Mesendoderm (in vitro differentiated cells): ENCODE data around the gene ENPP6. TPM values are rescaled to one million over a fixed set of nuclear protein-coding genes. Genes with fewer than 3 reads are reported as not detected.

ENCODE experiments used
- DNase-seq: peaks from one replicate; pipeline ENCODE4 v3.0.0; 2013
- H2AK5ac ChIP-seq: 2 replicates; pipeline ENCODE4 v1.6.1; 2013; ENCODE audit warnings: low read length, inconsistent platforms
- H2BK120ac ChIP-seq: 2 replicates; pipeline ENCODE4 v1.6.1; 2013; ENCODE audit warnings: low read depth, mild to moderate bottlenecking, low read length, moderate library complexity, mixed read lengths
- H2BK15ac ChIP-seq: replicated peaks from 2 replicates; pipeline ENCODE4 v1.6.1; 2013; ENCODE audit warnings: low read depth, mild to moderate bottlenecking, moderate library complexity
- H2BK5ac ChIP-seq: 2 replicates; pipeline ENCODE4 v1.6.1; 2013; ENCODE audit warnings: low read length, inconsistent platforms
- H3K18ac ChIP-seq: 2 replicates; pipeline ENCODE4 v1.6.1; 2013; ENCODE audit warnings: mild to moderate bottlenecking, low read length, mixed read lengths
- H3K23ac ChIP-seq: one replicate; pipeline ENCODE4 v1.6.1; 2013; ENCODE audit warnings: low read length
- H3K27ac ChIP-seq: 2 replicates; pipeline ENCODE4 v1.5.1; 2013; ENCODE audit warnings: low read depth, mild to moderate bottlenecking, inconsistent platforms, low read length, moderate library complexity
- H3K27me3 ChIP-seq: 2 replicates; pipeline ENCODE4 v1.6.1; 2013; ENCODE audit warnings: low read length, control low read depth, mild to moderate bottlenecking, inconsistent platforms; ENCODE audit not compliant: insufficient read depth, poor library complexity
- H3K36me3 ChIP-seq: 2 replicates; pipeline ENCODE4 v1.6.1; 2013; ENCODE audit warnings: low read length, inconsistent platforms; ENCODE audit not compliant: control insufficient read depth, insufficient read depth
- H3K4ac ChIP-seq: one replicate; pipeline ENCODE4 v1.6.1; 2013; ENCODE audit warnings: low read depth, mild to moderate bottlenecking, low read length, moderate library complexity
- H3K4me1 ChIP-seq: 2 replicates; pipeline ENCODE4 v1.6.1; 2013; ENCODE audit warnings: low read depth, low read length, inconsistent platforms; ENCODE audit not compliant: control insufficient read depth
- H3K4me2 ChIP-seq: 2 replicates; pipeline ENCODE4 v1.6.1; 2013; ENCODE audit warnings: low read length
- H3K4me3 ChIP-seq: 2 replicates; pipeline ENCODE4 v1.5.1; 2013; ENCODE audit warnings: mild to moderate bottlenecking, low read length
- H3K56ac ChIP-seq: one replicate; pipeline ENCODE4 v1.6.1; 2013; ENCODE audit warnings: low read length
- H3K79me1 ChIP-seq: 2 replicates; pipeline ENCODE4 v1.6.1; 2013; ENCODE audit warnings: low read length, inconsistent platforms
- H3K79me2 ChIP-seq: 2 replicates; pipeline ENCODE4 v1.6.1; 2013; ENCODE audit warnings: mild to moderate bottlenecking, low read length; ENCODE audit not compliant: control insufficient read depth, insufficient read depth
- H3K9ac ChIP-seq: 2 replicates; pipeline ENCODE4 v1.6.1; 2013; ENCODE audit warnings: low read length, inconsistent platforms
- H4K5ac ChIP-seq: one replicate; pipeline ENCODE4 v1.6.1; 2013; ENCODE audit warnings: low read length
- H4K8ac ChIP-seq: one replicate; pipeline ENCODE4 v1.6.1; 2013; ENCODE audit warnings: low read depth, mild to moderate bottlenecking, control low read depth, low read length, moderate library complexity
- WGBS: extraction: QIAGEN DNeasy Blood & Tissue Kit; methylation state at CpG from one replicate; pipeline ENCODE4 v1.1.7; 2013; ENCODE audit warnings: low lambda C conversion rate, missing lambda C conversion rate; ENCODE audit not compliant: insufficient coverage; ENCODE audit errors: extremely low coverage; 5-methylcytosine and 5-hydroxymethylcytosine counted together
- polyA plus RNA-seq, 2 experiments: library from polyadenylated mRNA; stranded (reverse); fragments of 200-250 nt; gene quantifications; one replicate each; pipeline ENCODE4 v1.2.3, GENCODE V29; 2013

The ENPP6 gene
- polyA plus RNA-seq (2013, experiment 1 of 2) = 0.21 TPM
- 0.29 TPM for polyA plus RNA-seq (2013, experiment 2 of 2)

GRCh38 chr4:184217634-184218033 lies at the start of gene ENPP6:
Gene ENPP6 (minus strand): TSS chr4:184217873. CDS start chr4:184217819, 54 bp downstream.
- Histone ChIP-seq H4K8ac (peak within 1 kb of the TSS; percentile 39), H3K9ac (no peak within 1 kb of the TSS), H3K27me3 (no peaks in the 10 kb centered on the region), H3K27ac (no peak within 1 kb of the TSS), H3K56ac (no peak within 1 kb of the TSS), H3K79me2 (no peaks in the 10 kb centered on the region), H3K4me2 (no peak within 1 kb of the TSS), H2BK120ac (no peak within 1 kb of the TSS), H3K36me3 (no peaks in the 10 kb centered on the region), H2AK5ac (no peak within 1 kb of the TSS), H4K5ac (no peak within 1 kb of the TSS), H3K23ac (no peak within 1 kb of the TSS), H3K79me1 (no peaks in the 10 kb centered on the region), H3K4me1 (no peaks in the 10 kb centered on the region), H2BK5ac (no peak within 1 kb of the TSS), H3K18ac (no peak within 1 kb of the TSS), H3K4ac (no peak within 1 kb of the TSS), H3K4me3 (no peak within 1 kb of the TSS), H2BK15ac (no peak within 1 kb of the TSS)
- no peak for DNase-seq
- WGBS = no CpG with 5 or more reads among the region's 8 CpGs

DNA sequence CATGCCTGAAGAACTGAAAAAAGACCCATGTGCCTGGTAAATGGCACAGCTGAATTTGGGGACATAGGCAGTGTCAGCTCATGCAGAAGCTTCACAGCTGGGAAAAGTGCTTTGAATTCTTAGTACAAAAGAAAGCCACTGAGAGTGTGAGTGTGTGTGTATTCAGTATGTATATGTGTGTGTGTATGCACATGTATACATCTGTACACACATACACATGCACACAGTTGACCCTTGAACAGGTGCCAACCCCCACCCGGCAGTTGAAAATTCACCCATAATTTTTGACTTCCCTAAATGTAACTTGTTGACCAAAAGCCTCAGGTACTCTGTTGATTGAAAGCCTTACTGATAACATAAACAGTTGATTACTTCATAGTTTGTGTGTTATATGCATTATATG lies 49.5 kb upstream of the ENPP6 start:
- Histone ChIP-seq H2AK5ac (no peak overlapping the region), H3K79me1 (no peaks in the 10 kb centered on the region), H3K18ac (no peak overlapping the region), H3K36me3 (no peaks in the 10 kb centered on the region), H3K4me3 (no peak overlapping the region), H2BK15ac (no peak overlapping the region), H3K56ac (no peak overlapping the region), H3K4ac (no peak overlapping the region), H2BK120ac (no peak overlapping the region), H3K9ac (no peak overlapping the region), H3K4me1 (no peaks in the 10 kb centered on the region), H3K27me3 (no peaks in the 10 kb centered on the region), H4K5ac (no peak overlapping the region), H3K4me2 (no peak overlapping the region), H3K79me2 (no peaks in the 10 kb centered on the region), H3K23ac (no peak overlapping the region), H2BK5ac (no peak overlapping the region), H3K27ac (no peak overlapping the region), H4K8ac (no peak overlapping the region)
- no CpG with 5 or more reads among the region's 1 CpG for WGBS
- no peak for DNase-seq

GRCh38 chr4:184265546-184266351 lies 48.1 kb upstream of the ENPP6 start:
- no CpG with 5 or more reads among the region's 16 CpGs for WGBS
- peak; percentile 76 for DNase-seq
- peak overlapping the region; percentile 16 for H3K27ac ChIP-seq

DNA sequence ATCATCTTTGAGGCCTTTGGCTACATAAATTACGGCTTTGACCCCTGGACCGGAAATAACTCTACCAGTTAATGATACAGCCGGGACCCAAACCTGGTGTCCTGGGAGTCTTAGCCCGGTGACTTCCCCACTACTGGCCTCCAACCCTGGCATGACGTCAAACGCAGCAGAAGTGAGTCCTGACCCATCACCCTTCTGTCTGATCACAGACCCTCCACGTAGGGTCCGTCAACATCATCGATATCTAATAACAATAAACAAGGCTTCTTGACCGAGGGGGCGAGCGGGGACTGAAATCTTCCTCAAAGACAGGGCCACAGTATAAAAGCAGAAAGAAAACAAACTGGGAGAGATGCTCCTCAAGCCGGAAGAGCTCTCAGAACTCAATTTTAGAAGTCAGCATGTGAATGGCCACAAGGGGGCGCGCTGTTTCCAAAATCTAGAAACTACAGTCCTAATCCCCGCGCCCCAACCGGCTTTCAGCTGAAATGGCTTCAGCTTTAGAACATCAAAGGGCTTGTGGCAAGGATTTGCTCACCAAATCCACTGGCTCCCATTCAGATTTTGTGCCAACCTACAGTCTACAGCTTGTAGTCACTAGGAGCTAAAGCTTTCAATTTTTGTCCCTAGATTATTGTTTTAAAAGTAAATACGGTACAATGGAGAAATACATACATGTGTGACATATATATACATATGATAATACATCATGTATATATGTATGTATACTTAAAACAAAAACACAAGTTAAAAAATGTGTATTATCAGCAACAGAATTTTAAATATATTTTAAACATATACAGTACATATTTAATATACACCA lies 46.4 kb upstream of the ENPP6 start:
- Histone ChIP-seq H3K4me2 (no peak overlapping the region), H3K18ac (no peak overlapping the region), H3K79me1 (no peaks in the 10 kb centered on the region), H3K56ac (no peak overlapping the region), H2BK120ac (no peak overlapping the region), H3K79me2 (no peaks in the 10 kb centered on the region), H3K4me1 (no peaks in the 10 kb centered on the region), H3K23ac (no peak overlapping the region), H3K4me3 (no peak overlapping the region), H4K8ac (no peak overlapping the region), H3K27ac (no peak overlapping the region), H3K36me3 (no peaks in the 10 kb centered on the region), H3K9ac (no peak overlapping the region), H2AK5ac (no peak overlapping the region), H2BK5ac (no peak overlapping the region), H2BK15ac (no peak overlapping the region), H3K4ac (no peak overlapping the region), H3K27me3 (no peaks in the 10 kb centered on the region), H4K5ac (no peak overlapping the region)
- no CpG with 5 or more reads among the region's 19 CpGs for WGBS
- peak; percentile 95 for DNase-seq

More at GRCh38 chr4:184265546-184266351, 48.1 kb upstream of the ENPP6 start:
- H2BK120ac ChIP-seq = no peak overlapping the region
- no peak overlapping the region for H3K23ac ChIP-seq
- H3K9ac ChIP-seq = no peak overlapping the region
- H3K18ac ChIP-seq = no peak overlapping the region
- no peaks in the 10 kb centered on the region for H3K27me3 ChIP-seq
- H3K36me3 ChIP-seq = no peaks in the 10 kb centered on the region
- no peak overlapping the region for H4K8ac ChIP-seq
- H2AK5ac ChIP-seq = no peak overlapping the region
- no peaks in the 10 kb centered on the region for H3K79me2 ChIP-seq
- no peak overlapping the region for H3K4me2 ChIP-seq
- no peak overlapping the region for H4K5ac ChIP-seq
- H2BK15ac ChIP-seq = no peak overlapping the region
- no peaks in the 10 kb centered on the region for H3K79me1 ChIP-seq
- no peak overlapping the region for H2BK5ac ChIP-seq
- peak overlapping the region; percentile 3 for H3K56ac ChIP-seq
- H3K4me3 ChIP-seq = no peak overlapping the region
- no peaks in the 10 kb centered on the region for H3K4me1 ChIP-seq
- peak overlapping the region; percentile 7 for H3K4ac ChIP-seq

DNA sequence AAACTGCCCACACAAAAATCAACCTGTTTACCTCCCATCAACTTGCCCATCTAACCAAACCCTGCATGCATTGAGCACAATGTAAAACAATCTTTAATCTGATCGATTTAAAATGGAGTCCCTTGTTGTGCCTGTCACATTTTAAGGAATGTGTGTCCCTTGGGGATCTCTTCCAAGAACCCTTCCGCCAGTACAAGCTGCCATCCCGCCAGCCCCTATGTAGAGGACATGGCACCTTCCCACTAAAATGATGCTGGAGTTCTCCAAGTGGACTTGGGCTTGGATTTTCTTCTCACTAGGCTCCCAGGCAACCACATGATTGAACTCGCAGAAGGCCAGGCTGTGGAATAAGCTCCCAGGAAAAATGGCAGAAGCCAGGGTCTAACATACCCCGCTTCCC lies 45.8 kb upstream of the ENPP6 start:
- Histone ChIP-seq H3K56ac (no peak overlapping the region), H3K79me1 (no peaks in the 10 kb centered on the region), H3K18ac (no peak overlapping the region), H2BK120ac (no peak overlapping the region), H3K27ac (no peak overlapping the region), H3K4ac (no peak overlapping the region), H3K36me3 (no peaks in the 10 kb centered on the region), H4K5ac (no peak overlapping the region), H3K4me2 (no peak overlapping the region), H4K8ac (no peak overlapping the region), H2AK5ac (no peak overlapping the region), H3K79me2 (no peaks in the 10 kb centered on the region), H3K9ac (no peak overlapping the region), H3K27me3 (no peaks in the 10 kb centered on the region), H2BK5ac (no peak overlapping the region), H3K4me1 (no peaks in the 10 kb centered on the region), H3K4me3 (no peak overlapping the region), H2BK15ac (no peak overlapping the region), H3K23ac (no peak overlapping the region)
- no peak for DNase-seq
- WGBS = no CpG with 5 or more reads among the region's 5 CpGs
